GM19324 (cell line): ENCODE results near the gene DYDC2.

Experiments
- ATAC-seq: cut with Tn5 transposase; IDR thresholded peaks from one replicate; pipeline ENCODE4 v1.9.1; 2021; ENCODE audit warnings: mild to moderate bottlenecking, moderate library complexity; ENCODE audit not compliant: unreplicated experiment, low FRiP score

The DYDC2 gene

DNA sequence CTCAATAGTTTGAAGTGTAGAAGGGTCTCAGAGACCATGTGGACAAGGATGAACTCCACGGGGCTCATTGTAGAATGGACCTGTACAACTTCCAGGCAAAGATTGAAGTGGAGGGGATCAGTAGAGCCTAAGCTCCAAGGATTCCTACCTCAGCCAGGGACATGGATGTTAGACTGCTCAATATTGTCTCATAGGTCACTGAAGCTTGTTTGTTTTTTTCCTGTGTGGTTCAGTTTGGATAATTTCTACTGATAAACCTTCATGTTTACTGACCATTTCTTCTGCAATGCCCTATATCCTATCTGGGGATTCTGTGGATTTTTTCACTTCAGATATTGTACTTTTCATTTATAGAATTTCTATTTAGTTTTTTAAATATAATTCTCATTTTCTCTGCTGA lies 8.9 kb downstream of the DYDC2 start:
- no peak for ATAC-seq

DNA sequence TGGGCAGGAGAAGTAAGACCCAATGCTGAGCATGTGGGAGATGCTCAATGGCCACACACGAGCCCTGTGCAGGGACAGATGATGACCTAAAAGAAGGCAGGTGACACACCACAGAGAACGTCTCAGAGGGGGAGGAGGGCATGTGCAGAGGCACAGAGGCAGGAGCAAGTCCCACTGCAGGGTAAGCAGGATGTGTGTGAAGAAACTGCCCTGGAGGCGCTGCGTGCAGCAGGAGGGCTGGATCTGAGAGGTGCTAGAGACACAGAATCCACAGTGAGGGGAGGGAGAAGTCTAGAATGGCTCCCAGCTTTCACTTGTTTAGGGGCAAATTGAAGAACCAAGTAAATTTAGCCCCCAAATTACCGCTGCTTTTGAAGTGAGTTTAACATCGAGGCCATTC lies 14.9 kb downstream of the DYDC2 start:
- ATAC-seq: no peak

DNA sequence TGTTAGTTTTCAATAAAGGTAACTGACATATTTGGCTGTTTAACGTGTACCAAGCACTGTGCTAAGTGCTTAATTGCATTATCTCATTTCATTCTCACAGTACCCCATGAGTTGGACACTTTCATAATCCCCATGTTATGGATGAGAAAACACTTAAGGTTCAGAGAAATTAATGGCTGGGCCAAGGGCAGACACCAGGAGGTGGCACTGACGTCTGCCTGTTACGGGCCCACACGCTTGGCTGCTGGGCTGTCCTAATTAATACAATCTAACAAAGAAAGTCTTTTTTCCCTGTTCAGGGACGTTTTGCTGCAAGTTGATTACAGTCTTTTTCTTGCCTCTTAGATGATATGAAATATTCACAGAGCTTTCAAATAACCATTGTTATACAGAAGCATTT lies 16.1 kb downstream of the DYDC2 start:
- ATAC-seq: no peak

GRCh38 chr10:80373502-80373901 lies 16.9 kb downstream of the DYDC2 start:
- no peak for ATAC-seq

GRCh38 chr10:80379701-80380100 lies 23.1 kb downstream of the DYDC2 start:
- no peak for ATAC-seq

GRCh38 chr10:80380185-80380584 lies 23.6 kb downstream of the DYDC2 start:
- ATAC-seq: no peak

DNA sequence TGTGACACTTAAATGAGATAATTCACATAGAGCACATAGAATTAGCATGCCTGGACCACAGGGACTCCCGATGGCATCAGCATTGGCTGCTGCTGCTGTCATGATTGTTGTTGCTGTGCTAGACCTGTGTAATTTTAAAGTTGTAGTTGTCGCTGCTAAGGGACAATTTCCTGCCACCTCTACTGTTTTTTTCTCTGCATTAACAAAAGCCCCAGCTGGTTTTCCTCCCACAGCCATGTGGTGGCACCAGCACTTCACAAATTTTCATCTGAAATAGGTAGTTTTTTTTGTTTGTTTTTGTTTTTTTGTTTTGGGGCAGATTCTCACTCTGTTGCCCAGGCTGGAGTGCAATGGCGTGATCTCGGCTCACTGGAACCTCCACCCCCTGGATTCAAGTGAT lies 26.4 kb downstream of the DYDC2 start:
- no peak for ATAC-seq

DNA sequence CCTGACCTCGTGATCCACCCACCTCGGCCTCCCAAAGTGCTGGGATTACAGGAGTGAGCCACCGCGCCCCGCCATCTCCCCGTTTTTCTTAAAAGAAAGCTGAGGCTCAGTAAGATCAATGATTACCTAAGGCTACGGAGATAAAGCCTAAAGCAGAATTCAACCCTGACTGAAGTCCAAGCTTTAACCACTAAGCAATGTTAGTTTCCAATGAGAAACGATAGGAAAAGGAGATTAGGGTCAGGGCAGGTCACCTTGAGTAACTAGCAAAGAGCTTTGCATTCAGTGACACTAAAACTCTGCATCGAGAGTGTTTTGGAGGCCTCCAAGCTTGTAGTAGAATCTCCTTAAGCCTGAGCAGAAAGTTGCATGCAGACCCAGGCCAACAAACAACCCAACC lies 34.2 kb downstream of the DYDC2 start:
- no peak for ATAC-seq

DNA sequence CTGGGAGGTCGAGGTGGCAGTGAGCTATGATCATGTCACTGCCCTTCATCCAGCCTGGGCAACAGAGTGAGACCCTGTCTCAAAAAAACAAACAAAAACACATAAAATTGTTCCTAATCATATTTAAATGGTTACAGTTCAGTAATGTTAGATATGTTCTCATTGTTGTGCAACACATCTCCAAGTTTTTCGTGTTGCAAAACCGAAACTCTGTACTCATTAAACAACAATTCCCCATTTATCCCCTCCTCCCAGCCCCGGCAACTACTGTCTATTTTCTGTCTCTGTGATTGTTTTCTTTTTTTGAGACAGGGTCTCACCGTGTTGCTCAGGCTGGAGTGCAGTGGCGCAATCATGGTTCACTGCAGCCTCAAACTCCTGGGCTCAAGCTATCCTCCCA lies 35.7 kb downstream of the DYDC2 start:
- no peak for ATAC-seq

DNA sequence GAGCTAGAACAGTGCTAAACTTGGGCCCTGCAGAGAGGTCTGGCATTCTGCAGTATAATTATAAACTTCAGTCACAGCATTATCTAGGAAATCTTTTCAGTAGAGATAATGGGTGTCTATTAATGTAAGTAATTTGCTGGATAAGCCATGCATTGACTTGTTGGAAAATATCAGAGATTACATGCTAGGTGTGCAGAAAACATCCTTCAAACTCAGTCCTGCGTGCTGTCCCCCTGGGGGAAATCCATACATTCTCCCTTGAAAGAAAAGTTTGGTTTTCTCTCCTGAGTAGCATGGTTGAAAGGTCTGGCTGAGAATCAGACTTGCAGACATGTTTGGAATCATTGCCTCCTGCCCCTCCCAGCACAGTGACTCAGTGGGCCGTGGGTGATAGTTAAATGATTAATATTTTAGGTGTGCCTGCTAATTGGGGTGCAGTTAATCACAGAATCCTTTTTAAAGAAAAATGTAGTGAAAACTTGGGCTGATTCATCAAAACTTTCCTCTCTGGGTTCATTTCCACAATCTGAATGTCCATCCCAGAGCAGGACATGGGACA lies 37.9 kb downstream of the DYDC2 start:
- ATAC-seq: no peak

- no peak for ATAC-seq
Measured at GRCh38 chr10:80397014-80397413, 40.4 kb downstream of the DYDC2 start.

- ATAC-seq: no peak
Measured at GRCh38 chr10:80400136-80400804, 43.7 kb downstream of the DYDC2 start.

GRCh38 chr10:80405035-80405434 lies 48.5 kb downstream of the DYDC2 start:
- ATAC-seq: no peak

- no peak for ATAC-seq
Measured at GRCh38 chr10:80405626-80406025, 49.0 kb downstream of the DYDC2 start.

DNA sequence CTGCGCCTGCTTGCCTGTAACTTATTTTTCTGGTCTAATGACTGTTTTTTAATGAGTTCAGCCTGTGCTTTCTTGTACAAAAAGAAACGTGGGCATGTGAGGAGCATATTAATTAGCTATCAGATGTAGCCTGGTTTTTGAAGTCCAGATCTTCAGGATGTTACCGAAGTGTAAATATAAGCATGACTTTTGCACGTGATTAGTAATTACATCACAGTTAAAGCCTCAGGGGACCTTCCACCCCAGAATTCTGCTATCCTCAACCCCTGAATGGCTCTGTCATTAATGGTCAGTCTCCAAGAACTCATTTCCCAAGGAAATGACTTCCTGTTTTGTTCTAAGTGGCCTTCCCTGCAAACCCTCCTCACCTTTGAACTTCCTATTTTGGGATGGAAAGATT lies 49.6 kb downstream of the DYDC2 start:
- ATAC-seq: no peak

GRCh38 chr10:80407812-80408241 lies 51.2 kb downstream of the DYDC2 start:
- ATAC-seq: peak; percentile 18

DNA sequence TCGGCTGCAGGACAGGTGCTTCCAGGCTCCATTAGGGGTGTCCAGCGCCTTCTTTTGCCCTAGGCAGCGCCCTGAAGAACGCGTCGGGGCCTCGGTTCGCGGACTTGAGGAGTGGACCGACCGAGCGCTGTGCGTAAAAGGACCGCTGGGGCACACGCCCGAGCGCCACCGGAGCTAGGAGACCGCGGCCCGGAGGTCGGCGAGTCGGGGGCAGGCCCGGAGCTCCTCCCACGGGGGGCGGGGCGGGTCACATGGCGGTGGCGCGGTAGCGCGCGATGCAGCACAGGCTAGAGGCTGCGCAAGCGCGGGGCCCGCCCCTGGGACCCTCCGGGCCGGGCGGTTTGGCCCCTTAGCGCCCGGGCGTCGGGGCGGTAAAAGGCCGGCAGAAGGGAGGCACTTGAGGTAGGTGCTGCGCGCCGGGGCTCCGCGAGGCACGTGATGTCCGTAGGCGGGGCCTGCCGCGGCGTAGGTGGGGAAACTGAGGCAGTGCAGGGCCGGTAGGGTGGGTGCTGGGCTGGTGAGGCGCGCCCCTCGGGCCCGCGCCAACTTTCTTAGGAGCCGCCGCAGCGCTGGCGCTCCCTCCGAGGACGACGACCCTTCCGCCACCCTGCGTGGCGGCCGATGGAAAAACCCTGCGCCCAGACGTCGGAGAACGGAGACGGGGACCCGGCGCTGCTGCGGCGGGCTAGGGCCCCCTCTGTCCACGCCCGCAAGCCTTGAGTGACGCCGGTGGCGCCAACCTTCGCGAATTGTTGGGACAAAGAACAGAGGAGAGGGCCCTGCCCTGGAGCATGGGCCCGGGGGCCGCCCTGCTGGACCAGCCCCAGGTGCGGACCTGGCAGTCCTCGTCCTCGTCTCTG lies 51.9 kb downstream of the DYDC2 start, which contains the start of gene PRXL2A:
Gene PRXL2A, plus strand, starts transcription at position 310 of the 860 bp plus-strand sequence. CDS start 11,917 bp downstream, outside the sequence.
- peak; percentile 92 for ATAC-seq

DNA sequence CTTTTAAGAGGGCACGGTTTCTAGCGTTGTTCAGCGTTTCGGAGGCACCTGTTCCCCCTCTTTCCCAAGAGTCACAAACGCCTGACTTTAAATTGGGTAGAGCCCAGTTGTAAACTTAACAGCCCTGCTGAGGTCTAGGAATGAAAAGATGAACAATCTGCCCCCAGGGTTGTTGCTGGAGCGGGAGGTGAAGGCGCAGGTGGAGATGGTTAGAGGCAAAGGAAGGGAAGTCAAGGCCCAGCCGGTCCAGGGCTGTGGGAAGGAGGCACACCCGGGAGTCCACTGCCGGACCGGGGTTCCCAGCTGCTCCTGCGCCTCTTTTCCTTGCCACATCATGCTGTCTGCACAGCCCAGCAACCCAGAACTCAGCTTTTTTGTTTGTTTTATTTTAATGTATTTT lies 52.5 kb downstream of the DYDC2 start:
- no peak for ATAC-seq

DNA sequence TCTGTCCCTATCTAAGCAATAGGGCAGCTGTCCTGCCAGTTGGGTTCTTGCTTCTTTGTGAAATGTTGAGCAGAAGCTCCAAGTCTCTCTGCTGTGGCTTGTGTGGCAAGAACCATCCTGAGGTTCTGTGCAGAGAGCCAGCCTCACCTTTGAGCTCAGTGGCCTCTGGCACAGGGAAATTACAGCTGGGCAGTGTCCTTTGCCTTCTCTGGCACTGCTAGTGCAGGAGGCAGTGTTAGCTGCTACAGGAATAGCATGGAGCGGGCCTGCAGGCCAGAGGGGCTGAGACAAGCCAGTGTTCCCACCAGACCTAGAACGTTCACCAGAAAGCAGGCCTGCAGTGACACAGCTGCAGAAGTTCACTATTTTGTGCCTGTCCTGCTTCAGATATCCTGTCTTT lies 53.5 kb downstream of the DYDC2 start:
- ATAC-seq: no peak

DNA sequence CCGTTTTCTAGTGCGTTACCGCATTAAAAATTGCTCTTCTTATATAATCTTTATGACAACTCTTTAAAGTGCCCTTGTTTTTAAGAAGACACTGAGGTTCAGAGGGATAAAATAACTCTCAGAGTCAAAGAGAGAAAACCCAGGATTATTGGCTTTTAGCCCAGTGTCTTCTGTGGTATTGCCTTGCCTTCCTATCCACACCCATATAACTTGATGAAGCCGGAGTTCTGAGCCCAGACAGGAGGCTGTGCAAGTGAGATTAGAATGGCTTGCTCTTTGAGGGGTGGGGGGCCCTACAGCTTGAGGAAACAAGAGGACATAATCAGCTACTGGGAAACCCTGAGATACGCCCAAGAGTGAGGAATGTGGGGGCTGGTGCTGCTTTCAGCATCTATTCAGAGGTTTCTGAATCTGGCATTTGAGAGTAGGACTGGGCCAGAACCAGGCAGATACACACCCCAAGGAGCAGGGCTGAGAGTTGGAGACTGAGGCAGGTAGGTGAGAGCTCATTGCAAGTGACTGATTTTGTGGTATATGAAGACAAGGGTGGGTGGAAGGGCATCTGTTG lies 54.1 kb downstream of the DYDC2 start:
- ATAC-seq: no peak

DNA sequence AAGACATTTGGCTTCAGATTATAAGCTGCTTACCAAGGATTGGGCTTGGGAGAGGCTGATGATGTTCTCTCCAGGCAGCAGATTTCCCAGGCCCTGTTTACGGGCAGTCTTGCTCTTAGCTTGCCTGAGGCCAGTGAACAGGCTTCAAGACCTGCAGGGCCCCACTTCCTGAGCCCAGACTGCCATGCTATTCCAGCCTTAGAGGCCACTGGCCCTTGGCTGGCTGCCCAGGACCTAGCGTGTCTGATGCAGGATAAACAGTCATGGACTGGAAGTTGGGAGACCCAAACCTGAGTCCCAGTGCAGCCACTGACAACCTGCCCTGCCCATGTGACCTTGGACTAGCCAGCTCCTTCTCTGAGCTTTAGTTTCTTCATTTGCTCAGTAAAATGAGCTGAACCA lies 54.7 kb downstream of the DYDC2 start:
- ATAC-seq: no peak
